ENCODE measurements around the gene TMEM91. TPM values are rescaled to one million over a fixed set of nuclear protein-coding genes. Genes with fewer than 3 reads are reported as not detected.

The TMEM91 gene
- total and polyA plus RNA-seq, 2 of the 4 experiments (the other 2 are of a cell fraction) = 1.4 to 4.8 TPM

DNA sequence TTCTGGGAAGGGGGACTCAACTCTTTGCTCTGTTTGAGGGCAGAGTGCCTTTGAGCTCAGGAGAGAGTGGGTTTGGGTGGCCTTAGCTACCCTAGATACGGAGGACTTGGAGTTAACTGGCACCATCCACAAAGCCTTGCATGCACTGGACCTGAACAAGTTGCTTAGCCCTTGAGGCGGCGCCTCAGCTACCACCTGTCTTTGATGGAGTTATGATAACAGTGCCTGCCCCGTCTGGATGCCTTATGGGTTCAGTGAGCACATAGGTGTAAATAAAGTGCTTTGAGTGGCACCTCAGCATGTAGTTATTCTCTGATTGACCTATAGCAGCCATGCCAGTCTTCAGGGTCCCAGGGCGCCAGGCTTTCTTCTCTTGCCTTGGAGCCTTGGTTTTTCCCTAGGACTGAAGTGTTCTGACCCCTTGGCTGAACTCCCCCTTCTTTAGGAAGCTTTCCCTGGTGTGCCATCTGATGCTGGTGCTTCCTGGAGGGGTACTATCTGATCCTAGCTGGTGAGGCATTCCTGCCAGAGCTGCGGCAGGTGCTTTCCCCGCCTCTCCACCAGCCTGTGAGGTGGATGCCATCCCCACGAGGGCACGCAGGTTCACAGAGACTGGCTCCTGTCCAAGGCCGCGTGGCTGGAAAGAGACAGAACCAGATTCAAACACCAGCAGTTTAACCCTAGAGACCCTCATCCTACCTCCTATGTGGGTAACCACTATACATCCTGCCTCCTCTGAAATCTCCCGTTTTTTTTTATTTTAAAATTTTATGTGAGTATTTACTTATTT lies 27.0 kb downstream of the TMEM91 start:
- ATAC-seq (ENCODE audit: low read depth) = no peak
- H3K27me3 ChIP-seq (ENCODE audit: control insufficient read depth, insufficient read depth, low read length) = no peaks in the 10 kb centered on the region
- no peak overlapping the region for H4K91ac ChIP-seq (ENCODE audit: insufficient read depth, low read depth, low read length)
- H3K14ac ChIP-seq (replicated peaks; ENCODE audit: low read depth, low read length) = no peak overlapping the region
- no peaks in the 10 kb centered on the region for H3K9me3 ChIP-seq (ENCODE audit: control insufficient read depth, insufficient read depth, low read length)
- no peak overlapping the region for H2AFZ ChIP-seq (replicated peaks; ENCODE audit: low read length, poor library complexity)
- no peak overlapping the region for H3K4me2 ChIP-seq (ENCODE audit: low read depth, low read length)
- peaks cover 15% of the 10 kb centered on the region; the same call in 1 of the 2 replicates for H3K9me1 ChIP-seq (ENCODE audit: insufficient read depth, low read length)
- WGBS, 2 experiments (ENCODE audit: extremely low coverage in 2 of 2, insufficient read length in 1 of 2) = 80% methylated on average over 2 of the region's 12 CpGs; no CpG with 5 or more reads in 1 of the 2 experiments
- H3K56ac ChIP-seq (ENCODE audit: extremely low read depth, insufficient read depth, low read length) = no peak overlapping the region
- no peak overlapping the region for H2BK5ac ChIP-seq (ENCODE audit: low read depth, low read length, poor library complexity, severe bottlenecking)
- no peak overlapping the region for H4K8ac ChIP-seq (ENCODE audit: low read depth in 2 of 2, low read length in 2 of 2)
- dilution Hi-C loops (cut with HindIII; ENCODE audit: low sequenced_read_pairs, unreplicated experiment) = no loop called here
- H4K20me1 ChIP-seq (ENCODE audit: insufficient read depth, low read length) = no peaks in the 10 kb centered on the region
- H3K4ac ChIP-seq (ENCODE audit: low read depth, low read length) = no peak overlapping the region
- no peak overlapping the region for H3K27ac ChIP-seq (ENCODE audit: insufficient read depth, low read length)
- peaks cover 15 to 23% of the 10 kb centered on the region in 2 experiments for H3K79me1 ChIP-seq (ENCODE audit: low read depth in 1 of 2, low read length in 2 of 2)
- intact Hi-C loops (cut with micrococcal nuclease) = no loop called here
- no peak for DNase-seq
- no TSS peak for BruUV-seq (replicated peaks)
- no peak overlapping the region for H3K9ac ChIP-seq (ENCODE audit: low read depth, low read length)
- H4K5ac ChIP-seq (ENCODE audit: low read depth, low read length) = no peak overlapping the region
- peak overlapping the region; percentile 45 for H2AK9ac ChIP-seq (replicated peaks; ENCODE audit: low read depth, low read length, poor library complexity)
- H3K36me3 ChIP-seq (ENCODE audit: control insufficient read depth, insufficient read depth, low read length) = peaks cover 9% of the 10 kb centered on the region
- H2BK120ac ChIP-seq (ENCODE audit: low read depth, low read length) = no peak overlapping the region
- ChIA-PET CTCF (no interaction called here), POLR2A (ENCODE audit: unreplicated experiment) (no interaction called here)
- no peak overlapping the region for H2BK15ac ChIP-seq (ENCODE audit: low read depth, low read length)
- H3K4me3 ChIP-seq (ENCODE audit: insufficient read depth, low read depth, low read length) = no peak overlapping the region
- H3K23ac ChIP-seq (ENCODE audit: low read depth, low read length) = no peak overlapping the region
- in situ Hi-C loops (cut with MboI; ENCODE audit: low sequenced_read_pairs) = no loop called here
- H3K4me1 ChIP-seq (ENCODE audit: control insufficient read depth, insufficient read depth, low read length) = peaks cover 4% of the 10 kb centered on the region; the same call in 1 of the 2 replicates
- H2BK20ac ChIP-seq (ENCODE audit: low read depth, low read length) = no peak overlapping the region
- TF ChIP-seq BHLHE40 (IDR thresholded peaks at IDR 0.05; ENCODE audit: low read depth, low read length) (no peak), SMC3 (IDR thresholded peaks at IDR 0.05; ENCODE audit: low read depth, low read length) (no peak), MAFK (IDR thresholded peaks at IDR 0.05; ENCODE audit: low read depth, low read length) (no peak)
- no peak overlapping the region for H2AK5ac ChIP-seq (ENCODE audit: low read depth, low read length)
- H3K18ac ChIP-seq (ENCODE audit: low read depth, low read length) = no peak overlapping the region
